Fibroblast of skin of abdomen (primary cell): ENCODE measurements around the gene NPAT.
"Not testable (repeated sequence)": the region's sequence is repeated elsewhere in the genome, so short reads cannot be mapped to it uniquely, and the experiment has no call there.

Experiments
- DNase-seq: peaks from one replicate; pipeline ENCODE4 v3.0.0-alpha.2; 2013

The NPAT gene

GRCh38 chr11:108218912-108219783, 3.3 kb downstream of the NPAT start:
- no peak for DNase-seq

GRCh38 chr11:108218455-108218854, 4.0 kb downstream of the NPAT start:
- no peak for DNase-seq

GRCh38 chr11:108216988-108217387, 5.5 kb downstream of the NPAT start:
- no peak for DNase-seq

- no peak for DNase-seq
These were observed 8.7 kb downstream of the NPAT start for GRCh38 chr11:108213784-108214183.

- no peak for DNase-seq
These were observed 12.0 kb downstream of the NPAT start for GRCh38 chr11:108210441-108210840.

GRCh38 chr11:108207683-108208060, 14.8 kb downstream of the NPAT start:
- no peak for DNase-seq

- DNase-seq, result no peak
These were observed 15.3 kb downstream of the NPAT start for GRCh38 chr11:108206969-108207682.

GRCh38 chr11:108206171-108206570, 16.3 kb downstream of the NPAT start:
- no peak for DNase-seq

GRCh38 chr11:108204929-108205499, 17.4 kb downstream of the NPAT start:
- no peak for DNase-seq

GRCh38 chr11:108204376-108204775, 18.1 kb downstream of the NPAT start:
- no peak for DNase-seq

GRCh38 chr11:108203075-108203474, 19.4 kb downstream of the NPAT start:
- DNase-seq, result no peak

GRCh38 chr11:108199446-108200321, 22.8 kb downstream of the NPAT start:
- DNase-seq, result peak; percentile 22

GRCh38 chr11:108198833-108199232, 23.6 kb downstream of the NPAT start:
- no peak for DNase-seq

- DNase-seq, result no peak
These were observed 25.1 kb downstream of the NPAT start for GRCh38 chr11:108197351-108197750.

GRCh38 chr11:108196901-108197300, 25.5 kb downstream of the NPAT start:
- DNase-seq, result no peak

- no peak for DNase-seq
These were observed 28.7 kb downstream of the NPAT start for GRCh38 chr11:108193725-108194124.

- no peak for DNase-seq
These were observed 44.9 kb downstream of the NPAT start for GRCh38 chr11:108177570-108177969.

GRCh38 chr11:108170184-108170583, 52.3 kb downstream of the NPAT start:
- no peak for DNase-seq

GRCh38 chr11:108167624-108168023, 54.8 kb downstream of the NPAT start:
- DNase-seq, result no peak

- not testable (repeated sequence) for DNase-seq
These were observed 59.6 kb downstream of the NPAT start for GRCh38 chr11:108162878-108163277.

- no peak for DNase-seq
These were observed 61.4 kb downstream of the NPAT start for GRCh38 chr11:108160970-108161566.

GRCh38 chr11:108154591-108154990, 67.8 kb downstream of the NPAT start:
- no peak for DNase-seq
